Osteocyte (in vitro differentiated cells): Measurements from ENCODE around the gene SYK. TPM values are rescaled to one million over a fixed set of nuclear protein-coding genes. Genes with fewer than 3 reads are reported as not detected.

Experiments used
- DNase-seq: peaks from one replicate; pipeline ENCODE4 v3.0.0; 2021; ENCODE audit warnings: mixed read lengths; ENCODE audit not compliant: unreplicated experiment; ENCODE audit errors: extremely low spot score
- H3K27ac Mint-ChIP-seq: one replicate; pipeline ENCODE4 v1.8.0; 2021; ENCODE audit warnings: mild to moderate bottlenecking, mixed read lengths; ENCODE audit not compliant: unreplicated experiment
- H3K27me3 Mint-ChIP-seq: one replicate; pipeline ENCODE4 v1.8.0; 2021; ENCODE audit warnings: mixed read lengths; ENCODE audit not compliant: unreplicated experiment
- H3K36me3 Mint-ChIP-seq: one replicate; pipeline ENCODE4 v1.8.0; 2021; ENCODE audit warnings: mixed read lengths; ENCODE audit not compliant: unreplicated experiment
- H3K4me1 Mint-ChIP-seq: one replicate; pipeline ENCODE4 v1.8.0; 2021; ENCODE audit warnings: mixed read lengths; ENCODE audit not compliant: unreplicated experiment
- H3K4me3 Mint-ChIP-seq: one replicate; pipeline ENCODE4 v1.8.0; 2021; ENCODE audit warnings: mild to moderate bottlenecking, moderate library complexity, mixed read lengths; ENCODE audit not compliant: unreplicated experiment
- H3K9me3 Mint-ChIP-seq: one replicate; pipeline ENCODE4 v1.8.0; 2021; ENCODE audit warnings: mixed read lengths; ENCODE audit not compliant: unreplicated experiment
- CTCF ChIP-seq: fragments of 200-600 bp; sonication (generic); IDR thresholded peaks from 2 replicates; pipeline ENCODE4 v1.5.0; 2021; ENCODE audit warnings: antibody characterized with exemption, mild to moderate bottlenecking, moderate library complexity
- total RNA-seq: library from RNA; stranded (reverse); gene quantifications from 2 replicates; pipeline ENCODE4 v1.2.1, GENCODE V29; 2021

SYK gene
- total RNA-seq, 1 donor from 2014 or later, result not detected

- Mint-ChIP-seq H3K4me3 (no peak overlapping the region), H3K27me3 (no peaks in the 10 kb centered on the region), H3K27ac (no peak overlapping the region)
Measured at GRCh38 chr9:90942555-90942954, 140.9 kb downstream of the SYK start.

DNA sequence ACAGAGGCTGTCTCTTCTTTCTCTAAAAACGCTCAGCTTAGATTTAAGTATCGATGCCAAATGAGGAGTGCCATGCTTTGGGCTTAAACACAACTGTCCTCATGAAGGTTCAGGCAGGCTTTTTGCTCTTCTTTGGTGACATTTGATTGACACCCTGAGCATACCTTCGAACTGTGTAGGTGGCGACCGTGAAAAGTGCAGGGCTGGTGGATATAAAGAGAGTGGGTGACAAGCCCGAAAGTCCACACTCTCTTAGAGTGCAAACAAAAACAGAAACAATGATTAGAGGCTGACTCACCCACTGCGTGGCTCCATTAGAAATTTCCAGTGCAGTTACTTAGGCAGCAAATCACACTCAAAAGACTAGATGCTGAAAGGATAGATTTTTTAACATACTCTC lies 141.7 kb downstream of the SYK start:
- H3K36me3 Mint-ChIP-seq, result no peaks in the 10 kb centered on the region
- no peak overlapping the region for H3K27ac Mint-ChIP-seq
- H3K4me3 Mint-ChIP-seq, result no peak overlapping the region
- H3K27me3 Mint-ChIP-seq, result no peaks in the 10 kb centered on the region
- H3K9me3 Mint-ChIP-seq, result no peaks in the 10 kb centered on the region
- no peak for TF ChIP-seq CTCF
- H3K4me1 Mint-ChIP-seq, result no peaks in the 10 kb centered on the region
- no peak for DNase-seq

More at GRCh38 chr9:90942555-90942954, 140.9 kb downstream of the SYK start:
- no peak for DNase-seq
- no peak for TF ChIP-seq CTCF
- H3K9me3 Mint-ChIP-seq, result no peaks in the 10 kb centered on the region
- no peaks in the 10 kb centered on the region for H3K4me1 Mint-ChIP-seq
- no peaks in the 10 kb centered on the region for H3K36me3 Mint-ChIP-seq

- TF ChIP-seq CTCF, result no peak
- H3K4me3 Mint-ChIP-seq, result no peak overlapping the region
Measured at GRCh38 chr9:90945336-90945735, 143.7 kb downstream of the SYK start.

DNA sequence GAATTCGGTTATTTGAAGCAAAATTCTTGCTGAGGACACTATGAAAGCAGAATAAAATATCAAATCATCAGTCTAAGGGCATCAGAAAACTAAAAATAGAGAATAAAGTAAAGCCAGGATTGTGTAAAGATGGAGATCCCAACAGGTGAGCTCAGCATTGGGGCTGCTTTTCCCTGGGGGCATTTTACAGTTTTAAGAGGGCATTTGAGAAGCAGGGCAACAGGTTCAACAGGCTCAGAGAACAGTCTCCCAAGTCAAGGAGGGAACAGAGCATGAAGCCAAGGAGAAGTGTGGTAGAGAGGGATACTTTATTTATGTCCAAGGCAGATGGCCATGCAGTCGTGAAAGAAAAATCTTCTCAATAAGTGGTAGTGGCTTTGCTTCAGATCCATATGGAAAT lies 145.4 kb downstream of the SYK start:
- no peak for TF ChIP-seq CTCF
- no peak for DNase-seq
- H3K4me3 Mint-ChIP-seq, result no peak overlapping the region

More at GRCh38 chr9:90945336-90945735, 143.7 kb downstream of the SYK start:
- peaks cover 6% of the 10 kb centered on the region for H3K4me1 Mint-ChIP-seq
- no peaks in the 10 kb centered on the region for H3K27me3 Mint-ChIP-seq
- no peaks in the 10 kb centered on the region for H3K9me3 Mint-ChIP-seq
- H3K36me3 Mint-ChIP-seq, result no peaks in the 10 kb centered on the region
- DNase-seq, result no peak
- no peak overlapping the region for H3K27ac Mint-ChIP-seq

More for the DNA sequence above, 145.4 kb downstream of the SYK start:
- no peaks in the 10 kb centered on the region for H3K9me3 Mint-ChIP-seq
- no peaks in the 10 kb centered on the region for H3K27me3 Mint-ChIP-seq
- H3K4me1 Mint-ChIP-seq, result peaks cover 11% of the 10 kb centered on the region
- H3K36me3 Mint-ChIP-seq, result no peaks in the 10 kb centered on the region
- H3K27ac Mint-ChIP-seq, result no peak overlapping the region

Other genes with a start within 250 kb of the SYK start
- 2.7 and 5.1 TPM in 2 replicates for gene DIRAS2, start 159.0 kb upstream of the SYK start, total RNA-seq